HG02970 (cell line): Measurements from ENCODE around the gene CIDEC.
"Not testable (repeated sequence)": the region's sequence is repeated elsewhere in the genome, so short reads cannot be mapped to it uniquely, and the experiment has no call there.

Source experiments
- ATAC-seq: cut with Tn5 transposase; IDR thresholded peaks from one replicate; pipeline ENCODE4 v1.9.1; 2021; ENCODE audit warnings: mild to moderate bottlenecking, moderate library complexity, moderate number of reproducible peaks; ENCODE audit not compliant: unreplicated experiment, low FRiP score

Gene CIDEC

GRCh38 chr3:9902372-9903237 is 22.6 kb upstream of the CIDEC start, which contains the start of gene IL17RE:
Gene IL17RE, plus strand, starts transcription at chr3:9902848. Its CDS starts 85 bp downstream, at chr3:9902933.
- ATAC-seq: no peak

- ATAC-seq: no peak
Observed at GRCh38 chr3:9901967-9902366, 21.9 kb upstream of the CIDEC start.

DNA sequence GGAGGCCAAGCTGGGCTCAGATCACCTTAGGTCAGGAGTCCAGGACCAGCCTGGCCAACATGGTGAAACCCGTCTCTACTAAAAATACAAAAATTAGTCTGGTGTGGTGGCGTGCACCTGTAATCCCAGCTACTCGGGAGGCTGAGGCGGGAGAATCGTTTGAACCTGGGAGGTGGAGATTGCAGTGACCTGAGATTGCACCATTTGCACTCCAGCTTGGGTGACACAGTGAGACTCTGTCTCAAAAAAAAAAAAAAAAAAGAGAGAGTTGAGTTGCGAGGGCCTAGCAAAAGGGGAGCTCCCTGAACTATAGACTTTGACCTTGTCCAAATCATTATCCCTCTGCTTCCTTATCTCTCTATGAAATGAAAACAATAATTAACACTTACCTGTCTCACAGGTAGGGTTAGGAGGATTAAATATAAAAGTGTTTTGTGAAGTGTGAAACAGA is 20.9 kb upstream of the CIDEC start:
- ATAC-seq: not testable (repeated sequence)

DNA sequence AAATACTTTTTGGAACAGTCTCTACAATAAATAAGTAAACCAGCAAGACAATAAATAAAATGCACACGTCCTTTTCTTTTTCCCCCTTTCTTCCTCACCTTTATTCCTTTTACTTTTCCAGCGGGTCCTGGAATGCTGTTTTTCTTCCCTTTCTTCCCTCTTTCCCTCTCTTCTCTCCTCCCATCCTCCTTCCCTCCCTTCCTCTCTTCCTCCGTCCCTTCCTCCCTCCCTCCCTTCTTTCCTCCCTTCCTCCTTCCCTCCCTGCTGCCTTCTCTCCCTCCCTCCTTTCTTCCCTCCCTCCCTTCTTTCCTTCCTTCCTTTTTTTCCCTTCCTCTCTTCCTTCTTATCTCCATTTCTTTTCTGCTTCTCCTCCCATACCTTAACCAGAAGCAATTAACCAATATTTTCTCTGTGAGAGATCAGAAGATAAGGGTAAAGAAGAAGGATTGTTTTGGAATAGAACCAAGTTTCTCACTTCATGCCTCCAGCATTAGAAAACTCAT is 19.3 kb upstream of the CIDEC start:
- ATAC-seq: no peak

DNA sequence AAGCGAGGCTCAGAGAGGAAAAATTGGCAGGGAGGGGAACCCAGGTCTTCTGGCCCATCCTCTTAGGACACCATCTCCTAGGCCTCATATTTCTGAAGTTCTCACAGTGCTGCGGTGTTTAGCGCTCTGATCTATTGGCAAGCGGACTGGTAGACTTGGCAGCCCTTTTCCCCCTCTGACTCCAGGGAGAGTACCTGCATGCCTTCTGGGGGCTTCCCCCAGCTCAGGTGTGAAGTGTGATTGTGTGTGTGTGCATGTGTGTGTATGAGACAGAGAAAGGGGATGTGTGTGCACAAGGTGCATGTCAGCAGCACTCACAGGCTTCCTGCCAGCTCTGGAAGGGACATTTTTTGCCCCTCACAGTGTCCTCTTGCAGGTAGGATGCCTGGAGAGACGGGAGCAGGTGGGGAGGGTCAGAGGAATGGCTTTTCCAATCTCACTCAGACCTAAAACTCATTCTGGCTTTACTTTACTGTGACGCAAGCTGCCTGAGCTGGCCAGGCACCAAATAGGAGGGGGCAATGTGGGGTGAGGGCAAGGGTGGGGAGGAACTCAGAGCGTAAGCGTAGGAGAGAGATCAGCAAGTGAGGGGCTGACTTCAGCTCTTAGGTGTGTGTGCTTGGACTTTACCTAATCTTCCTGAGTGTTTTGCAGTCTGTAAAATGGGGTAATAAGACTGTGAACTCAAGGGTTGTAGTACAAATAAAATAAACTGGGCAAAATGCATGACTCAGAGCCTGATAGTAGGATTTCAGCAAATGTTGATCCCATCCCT is 18.6 kb upstream of the CIDEC start:
- no peak for ATAC-seq

- no peak for ATAC-seq
Observed at GRCh38 chr3:9897408-9898372, 17.6 kb upstream of the CIDEC start.

GRCh38 chr3:9896755-9897407 is 16.8 kb upstream of the CIDEC start:
- ATAC-seq: not testable (repeated sequence)

DNA sequence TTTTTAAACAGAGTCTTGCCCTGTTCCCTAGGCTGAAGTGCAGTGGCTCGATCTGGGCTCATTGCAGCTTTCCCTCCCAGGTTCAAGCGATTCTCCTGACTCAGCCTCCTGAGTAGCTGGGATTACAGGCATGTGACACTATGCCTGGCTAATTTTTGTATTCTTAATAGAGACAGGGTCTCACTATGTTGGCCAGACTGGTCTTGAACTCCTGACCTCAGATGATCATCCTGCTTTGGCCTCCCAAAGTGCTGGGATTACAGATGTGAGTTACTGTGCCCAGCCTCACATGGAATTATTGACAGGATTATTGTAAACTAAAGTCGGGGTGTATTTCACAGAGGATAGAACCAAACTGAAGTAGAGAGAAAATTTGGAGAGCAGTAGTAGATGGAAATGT is 15.7 kb upstream of the CIDEC start:
- ATAC-seq: not testable (repeated sequence)

DNA sequence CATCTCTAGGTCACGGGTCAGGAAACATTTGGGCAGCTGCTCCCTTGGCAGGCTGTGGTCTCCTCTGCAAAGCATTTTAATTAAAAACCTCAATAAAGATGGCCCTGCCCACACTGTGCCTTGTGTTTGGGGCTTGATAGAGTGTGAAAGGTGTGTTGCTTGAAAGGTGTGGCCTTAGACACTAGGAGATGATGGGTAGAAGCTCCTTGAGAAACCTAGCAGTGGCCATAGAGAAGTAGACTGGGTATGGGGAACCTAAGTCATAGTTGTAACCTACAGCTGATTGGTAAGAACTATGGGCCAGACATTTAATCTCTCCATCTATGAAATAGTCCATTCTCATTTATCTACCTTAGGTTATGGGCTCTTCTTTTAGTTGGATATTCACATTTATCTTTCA is 13.7 kb upstream of the CIDEC start:
- ATAC-seq: no peak

- ATAC-seq: no peak
Observed at GRCh38 chr3:9891072-9891622, 11.1 kb upstream of the CIDEC start.

DNA sequence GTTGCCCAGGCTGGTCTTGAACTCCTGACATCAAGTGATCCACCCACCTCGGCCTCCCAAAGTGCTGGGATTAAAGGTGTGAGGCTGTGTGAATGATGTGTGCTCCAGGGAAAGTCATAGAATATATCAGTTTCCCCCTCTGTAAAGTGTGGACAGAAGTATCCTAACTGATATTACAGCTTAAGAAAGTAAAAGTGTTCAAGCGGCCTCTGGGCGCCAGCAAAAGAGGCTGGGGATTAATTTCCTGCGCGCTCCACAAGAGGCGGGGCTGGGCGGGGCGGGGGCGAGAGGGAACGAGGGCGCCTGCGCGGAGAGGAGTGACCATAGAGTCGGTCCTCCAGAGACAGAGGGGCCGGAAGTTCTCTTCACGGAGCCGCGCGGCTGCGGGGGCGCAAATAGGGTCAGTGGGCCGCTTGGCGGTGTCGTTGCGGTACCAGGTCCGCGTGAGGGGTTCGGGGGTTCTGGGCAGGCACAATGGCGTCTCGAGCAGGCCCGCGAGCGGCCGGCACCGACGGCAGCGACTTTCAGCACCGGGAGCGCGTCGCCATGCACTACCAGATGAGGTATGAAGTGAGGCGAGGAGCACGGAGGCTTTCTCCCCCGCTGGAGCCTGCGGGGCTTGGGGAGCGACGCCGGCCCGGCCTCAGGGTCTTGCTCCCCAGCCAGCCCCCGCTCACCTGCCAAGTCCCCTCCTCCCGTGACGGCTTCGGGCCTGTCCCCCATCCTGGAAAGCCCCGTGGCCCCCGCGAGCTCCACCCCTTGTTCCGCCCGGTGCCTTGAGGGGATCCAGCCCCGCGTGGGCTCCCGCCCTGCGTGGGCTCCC is 10.4 kb upstream of the CIDEC start, which contains the start of gene JAGN1:
JAGN1 (plus strand) TSS at position 362 of the 823 bp plus-strand sequence; CDS start at position 475, 113 bp downstream.
- ATAC-seq: peak; percentile 78

GRCh38 chr3:9889405-9889804 is 9.4 kb upstream of the CIDEC start:
- no peak for ATAC-seq

GRCh38 chr3:9888540-9888939 is 8.5 kb upstream of the CIDEC start:
- ATAC-seq: no peak

DNA sequence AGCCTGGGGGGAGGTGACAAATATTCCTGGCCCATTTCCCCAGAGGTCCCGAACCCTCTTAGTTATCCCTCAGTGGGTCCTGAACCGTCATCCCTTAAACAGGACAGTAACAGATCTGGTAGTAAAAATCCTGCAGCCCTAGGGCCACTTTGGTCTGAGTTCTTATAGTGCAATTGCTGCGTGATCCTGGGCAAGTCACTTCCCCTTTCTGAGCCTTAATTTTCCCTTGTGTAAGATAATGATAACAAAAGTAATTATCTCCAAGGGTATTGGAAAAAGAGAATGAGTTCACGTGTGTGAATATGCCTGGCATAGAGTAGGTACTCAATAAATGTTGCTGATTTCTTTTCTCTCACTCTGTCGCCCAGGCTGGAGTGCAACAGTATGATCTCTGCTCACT is 7.4 kb upstream of the CIDEC start:
- no peak for ATAC-seq

DNA sequence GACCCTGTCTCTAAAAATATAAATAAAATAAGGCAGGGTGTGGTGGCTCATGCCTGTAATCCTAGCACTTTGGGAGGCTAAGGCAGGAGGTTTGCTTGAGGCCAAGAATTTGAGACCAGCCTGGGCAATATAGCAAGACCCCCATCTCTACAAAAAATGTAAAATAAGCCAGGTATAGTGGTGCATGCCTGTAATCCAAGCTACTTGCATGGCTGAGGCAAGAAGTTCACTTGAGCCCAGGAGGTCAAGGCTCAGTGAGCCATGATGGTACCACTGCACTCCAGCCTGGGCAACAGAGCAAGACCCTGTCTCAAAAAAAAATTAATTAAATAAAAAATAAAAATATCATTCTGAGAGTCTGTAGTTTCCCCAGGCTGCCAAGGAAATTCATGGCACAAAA is 6.3 kb upstream of the CIDEC start:
- ATAC-seq: no peak

DNA sequence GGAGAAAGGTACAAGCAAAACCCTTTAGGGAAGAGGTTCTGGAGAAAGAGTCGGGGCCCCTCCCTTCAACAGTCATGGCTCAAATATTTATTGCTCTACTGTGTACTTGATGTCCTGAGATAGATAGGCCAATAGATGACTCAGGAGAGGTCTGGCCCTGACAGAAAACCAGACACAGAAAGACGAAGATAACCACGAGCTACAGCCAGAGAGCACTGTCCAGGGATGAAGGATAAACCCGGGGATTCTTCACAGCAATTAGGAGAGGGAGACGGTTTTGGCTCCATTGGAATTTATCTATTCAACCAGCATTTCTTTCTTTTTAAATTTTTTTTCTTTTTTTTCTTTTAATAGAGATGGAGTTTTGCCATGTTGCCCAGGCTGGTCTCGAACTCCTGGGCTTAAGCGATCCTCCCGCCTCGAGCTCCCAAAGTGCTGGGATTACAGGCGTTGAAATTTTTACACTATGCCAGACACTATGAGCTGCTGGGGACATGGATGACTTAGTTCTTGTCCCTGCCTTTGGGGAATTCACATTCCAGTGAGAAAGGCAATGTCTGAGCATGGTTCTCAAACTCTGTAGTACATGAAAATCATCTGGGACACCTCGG is 4.6 kb upstream of the CIDEC start:
- ATAC-seq: no peak

DNA sequence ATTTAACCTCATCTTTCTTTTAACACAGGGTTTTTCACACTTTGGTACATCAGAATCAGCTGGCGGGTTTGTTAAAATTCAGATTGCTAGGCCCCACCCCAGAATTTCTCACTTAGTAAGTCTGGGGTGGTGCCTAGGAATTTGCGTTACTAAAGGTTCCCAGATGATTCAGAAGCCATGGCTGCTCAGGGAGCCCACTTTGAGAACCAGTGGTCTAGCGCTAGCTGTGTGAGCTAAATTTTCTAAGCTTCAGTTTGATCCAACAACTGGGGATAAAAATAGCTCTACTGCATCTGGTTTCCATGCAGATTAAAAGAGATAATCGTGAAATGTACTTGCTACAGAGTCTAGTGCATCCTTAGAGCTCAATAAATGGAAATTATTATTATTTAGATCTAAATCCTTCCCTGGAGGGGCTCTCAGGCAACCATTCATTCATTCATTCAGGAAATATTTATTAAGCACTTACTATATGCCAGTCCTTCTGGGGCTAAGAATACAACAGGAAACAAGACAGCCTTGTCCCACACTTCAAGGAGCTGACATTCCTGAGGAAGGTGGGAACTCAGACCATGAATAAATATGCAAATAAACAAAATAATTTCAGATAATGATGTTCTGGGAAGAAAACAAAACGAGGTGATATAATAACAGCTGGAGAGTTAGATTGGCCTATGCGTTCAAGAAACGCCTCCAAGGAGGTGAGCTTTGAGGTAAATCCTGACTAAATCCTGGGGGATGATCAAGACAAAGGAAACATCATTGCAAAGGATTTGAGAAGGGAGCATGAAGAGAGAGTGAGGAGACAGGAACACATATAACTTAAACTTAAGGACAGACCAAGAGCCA is 3.9 kb upstream of the CIDEC start:
- ATAC-seq: no peak
